GM12872 (cell line): ENCODE measurements around the gene MIGA1.

Source experiments
- TF ChIP-seq, protein P1 (sequence below): IDR thresholded peaks from 3 replicates; pipeline ENCODE4 v1.5.1; 2011; ENCODE audit warnings: low read depth, mild to moderate bottlenecking, low read length, moderate library complexity; ENCODE audit not compliant: insufficient read depth

Gene MIGA1, protein sequence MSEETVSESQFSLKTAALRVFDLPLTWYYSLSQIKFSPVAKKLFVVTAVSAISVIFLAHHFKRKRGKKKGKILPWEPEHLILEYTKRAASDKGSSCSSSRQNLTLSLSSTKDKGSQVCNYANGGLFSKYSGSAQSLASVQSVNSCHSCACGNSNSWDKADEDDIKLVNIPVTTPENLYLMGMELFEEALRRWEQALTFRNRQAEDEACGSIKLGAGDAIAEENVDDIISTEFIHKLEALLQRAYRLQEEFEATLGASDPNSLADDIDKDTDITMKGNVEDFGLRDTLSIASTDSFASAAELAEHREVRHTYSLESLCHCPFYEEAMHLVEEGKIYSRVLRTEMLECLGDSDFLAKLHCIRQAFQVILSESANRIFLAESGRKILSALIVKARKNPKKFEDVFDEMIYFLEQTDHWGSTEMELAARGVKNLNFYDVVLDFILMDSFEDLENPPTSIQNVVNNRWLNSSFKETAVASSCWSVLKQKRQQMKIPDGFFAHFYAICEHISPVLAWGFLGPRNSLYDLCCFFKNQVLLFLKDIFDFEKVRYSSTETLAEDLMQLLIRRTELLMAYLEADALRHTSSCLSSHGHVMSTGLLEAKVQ

DNA sequence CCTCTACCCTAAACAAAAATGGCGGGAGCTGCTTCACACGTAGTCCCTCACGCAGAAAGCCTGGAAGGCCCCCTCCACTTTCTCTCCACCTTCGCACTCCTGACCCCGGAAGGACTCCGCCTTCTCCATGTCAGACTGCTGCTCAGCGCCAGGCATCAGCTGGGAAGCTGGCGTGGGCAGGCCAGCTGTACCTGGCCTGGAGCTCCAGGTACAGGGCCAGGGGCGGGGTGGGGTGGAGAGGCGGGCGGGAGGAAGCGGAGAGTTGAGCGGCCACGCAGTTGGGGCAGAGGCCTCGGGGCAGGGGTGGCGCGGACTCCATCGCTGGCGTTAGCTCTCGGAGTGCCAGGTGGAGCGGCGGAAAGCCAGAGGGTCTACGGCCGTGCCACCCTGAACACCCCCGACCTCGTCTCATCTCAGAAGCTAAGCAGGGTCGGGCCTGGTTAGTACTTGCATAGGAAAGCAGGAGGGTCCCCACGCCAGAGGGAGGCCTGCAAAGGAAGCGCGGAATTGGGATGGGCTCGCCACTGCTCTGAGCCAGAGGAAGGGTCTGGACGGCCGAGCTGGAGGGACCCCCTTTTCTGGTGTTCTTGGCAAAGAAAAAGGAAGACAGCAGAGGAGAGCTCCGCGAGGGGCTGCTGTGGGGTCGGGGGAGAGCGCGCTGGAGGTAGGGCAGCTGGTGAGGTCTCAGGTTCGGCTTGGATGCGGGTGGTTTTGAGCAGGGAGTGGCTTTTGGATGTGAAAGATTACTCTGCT, at the start of gene MIGA1:
Gene MIGA1, plus strand, starts transcription at position 121 of the 753 bp plus-strand sequence. CDS start 3,604 bp downstream, outside the sequence.
- TF ChIP-seq, protein P1, sequence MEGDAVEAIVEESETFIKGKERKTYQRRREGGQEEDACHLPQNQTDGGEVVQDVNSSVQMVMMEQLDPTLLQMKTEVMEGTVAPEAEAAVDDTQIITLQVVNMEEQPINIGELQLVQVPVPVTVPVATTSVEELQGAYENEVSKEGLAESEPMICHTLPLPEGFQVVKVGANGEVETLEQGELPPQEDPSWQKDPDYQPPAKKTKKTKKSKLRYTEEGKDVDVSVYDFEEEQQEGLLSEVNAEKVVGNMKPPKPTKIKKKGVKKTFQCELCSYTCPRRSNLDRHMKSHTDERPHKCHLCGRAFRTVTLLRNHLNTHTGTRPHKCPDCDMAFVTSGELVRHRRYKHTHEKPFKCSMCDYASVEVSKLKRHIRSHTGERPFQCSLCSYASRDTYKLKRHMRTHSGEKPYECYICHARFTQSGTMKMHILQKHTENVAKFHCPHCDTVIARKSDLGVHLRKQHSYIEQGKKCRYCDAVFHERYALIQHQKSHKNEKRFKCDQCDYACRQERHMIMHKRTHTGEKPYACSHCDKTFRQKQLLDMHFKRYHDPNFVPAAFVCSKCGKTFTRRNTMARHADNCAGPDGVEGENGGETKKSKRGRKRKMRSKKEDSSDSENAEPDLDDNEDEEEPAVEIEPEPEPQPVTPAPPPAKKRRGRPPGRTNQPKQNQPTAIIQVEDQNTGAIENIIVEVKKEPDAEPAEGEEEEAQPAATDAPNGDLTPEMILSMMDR, result no peak

DNA sequence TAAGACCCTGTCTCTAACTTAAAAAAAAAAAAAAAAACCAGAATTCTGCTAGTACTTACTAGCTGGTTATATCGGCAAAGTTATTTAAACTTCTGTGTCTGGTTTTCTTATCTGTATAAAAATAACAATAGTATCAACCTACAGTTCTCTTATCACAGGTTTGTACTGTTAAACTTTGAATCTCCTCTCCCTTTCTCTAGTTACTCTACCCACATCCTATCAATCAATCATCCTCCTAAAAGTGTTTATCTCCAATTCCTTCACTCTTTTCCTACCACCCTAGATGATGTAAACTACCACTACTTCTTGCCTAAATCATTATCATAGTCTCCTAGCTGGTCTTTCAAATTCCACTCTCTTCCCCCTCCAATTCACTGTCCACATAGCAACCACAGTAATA, 47.4 kb upstream of the MIGA1 start:
- TF ChIP-seq, protein P1, result no peak

DNA sequence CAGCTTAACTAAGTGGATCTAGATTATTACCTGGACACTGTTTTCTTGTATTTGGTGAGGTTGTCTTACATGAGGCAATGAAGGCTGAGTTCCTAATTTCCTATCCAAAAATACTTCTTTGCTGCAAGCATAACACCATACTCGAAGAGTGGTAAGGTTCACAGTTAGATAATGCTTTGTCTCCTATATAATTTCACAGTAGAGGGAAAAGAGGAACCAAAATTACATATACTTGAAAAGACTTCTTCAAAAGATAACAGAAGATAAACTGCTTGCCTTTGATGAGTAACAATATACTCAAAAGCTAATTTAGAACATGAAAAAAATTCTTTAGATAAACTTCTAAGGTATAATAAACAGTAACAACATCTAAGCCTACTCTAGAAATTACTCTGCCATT, 40.2 kb upstream of the MIGA1 start:
- TF ChIP-seq, protein P1, result no peak

DNA sequence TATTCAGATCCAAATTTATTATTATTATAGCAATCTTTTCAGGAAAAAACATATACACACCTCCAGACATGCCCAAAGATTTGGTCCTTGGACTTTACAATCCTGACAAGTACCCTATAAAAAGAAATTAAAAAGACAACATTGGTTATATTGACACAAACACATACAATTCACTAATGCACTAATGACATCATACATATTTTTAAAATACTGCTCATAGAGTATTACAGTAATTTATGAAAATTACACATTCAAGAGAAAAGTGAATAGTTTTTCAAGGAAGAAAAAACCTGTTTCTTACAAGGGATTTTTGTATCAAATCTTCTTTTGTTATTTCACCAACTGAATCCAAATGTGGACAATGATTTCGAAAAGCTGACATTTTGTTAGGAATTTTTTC, 38.1 kb upstream of the MIGA1 start:
- TF ChIP-seq, protein P1, result no peak

DNA sequence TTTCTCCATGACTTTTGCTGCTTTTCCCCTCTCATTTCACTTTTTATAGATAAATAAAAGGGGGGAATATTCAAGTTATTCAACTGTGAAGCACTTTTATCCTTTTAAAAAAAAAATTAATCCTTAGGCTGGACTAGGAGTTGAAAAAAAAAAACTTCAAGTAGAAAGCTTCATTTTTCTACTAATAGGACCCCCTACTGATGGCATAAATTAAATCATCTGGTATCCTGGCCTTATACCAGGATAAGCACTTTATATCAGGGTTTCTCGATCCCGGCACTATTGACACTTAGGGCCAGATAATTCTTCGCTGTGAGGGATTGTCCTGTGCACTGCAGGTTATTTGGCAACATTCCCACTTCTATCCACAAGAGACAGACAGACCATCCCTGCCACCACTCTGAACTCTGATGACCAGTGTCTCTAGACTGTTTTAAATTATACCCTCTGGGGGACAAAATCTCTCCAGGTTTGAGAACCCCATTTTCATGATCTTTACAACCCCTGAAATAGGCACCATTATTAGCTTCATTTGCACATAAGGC, 37.4 kb upstream of the MIGA1 start:
- TF ChIP-seq, protein P1, result no peak

DNA sequence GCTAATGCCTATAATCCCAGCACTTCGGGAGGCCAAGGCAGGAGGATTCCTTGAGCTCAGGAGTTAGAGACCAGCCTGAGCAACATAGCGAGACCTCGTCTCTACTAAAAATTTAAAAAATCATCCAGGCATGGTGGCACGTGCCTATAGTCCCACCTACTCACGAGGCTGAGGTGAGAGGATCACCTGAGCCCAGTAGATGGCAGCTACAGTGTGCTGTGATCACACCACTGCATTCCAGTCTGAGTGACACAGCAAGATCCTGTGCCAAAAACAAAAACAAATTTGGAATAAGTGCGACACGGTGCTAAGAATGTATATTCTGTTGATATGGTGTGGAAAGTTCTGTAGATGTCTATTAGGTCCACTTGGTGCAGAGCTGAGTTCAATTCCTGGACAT, 34.9 kb upstream of the MIGA1 start:
- TF ChIP-seq, protein P1, result no peak
